Measurements from ENCODE around the gene SMIM11.
"Not testable (repeated sequence)": the region's sequence is repeated elsewhere in the genome, so short reads cannot be mapped to it uniquely, and the experiment has no call there.

SMIM11 gene

DNA sequence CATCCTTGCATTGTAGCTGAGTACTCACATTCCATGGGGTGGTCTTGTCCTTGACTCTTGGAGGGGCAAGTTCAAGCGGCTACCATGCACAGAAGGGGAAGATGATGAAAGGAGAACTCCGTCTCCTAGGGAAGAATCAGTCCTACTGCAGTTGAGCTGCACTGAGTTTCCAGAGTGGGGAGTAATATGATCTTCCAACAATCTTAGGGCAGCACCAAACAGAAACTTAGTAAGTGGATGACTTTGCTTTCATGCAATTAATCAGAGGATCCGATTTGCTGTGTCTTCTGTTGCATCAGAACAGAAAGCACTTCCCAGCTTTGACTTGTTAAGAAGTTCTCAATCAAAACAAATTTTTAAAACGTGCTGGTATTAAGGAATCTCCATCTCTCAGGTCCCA is 48.5 kb downstream of the SMIM11 start, which contains the start of gene SMIM34:
Gene SMIM34, minus strand, starts transcription at position 147 of the 400 bp plus-strand sequence. Its CDS starts 112 bp downstream, at position 35.
- not testable (repeated sequence) for DNase-seq (ENCODE audit: low spot score)

GRCh38 chr21:34427339-34427738 is 52.0 kb downstream of the SMIM11 start:
- not testable (repeated sequence) for DNase-seq (ENCODE audit: low spot score)

DNA sequence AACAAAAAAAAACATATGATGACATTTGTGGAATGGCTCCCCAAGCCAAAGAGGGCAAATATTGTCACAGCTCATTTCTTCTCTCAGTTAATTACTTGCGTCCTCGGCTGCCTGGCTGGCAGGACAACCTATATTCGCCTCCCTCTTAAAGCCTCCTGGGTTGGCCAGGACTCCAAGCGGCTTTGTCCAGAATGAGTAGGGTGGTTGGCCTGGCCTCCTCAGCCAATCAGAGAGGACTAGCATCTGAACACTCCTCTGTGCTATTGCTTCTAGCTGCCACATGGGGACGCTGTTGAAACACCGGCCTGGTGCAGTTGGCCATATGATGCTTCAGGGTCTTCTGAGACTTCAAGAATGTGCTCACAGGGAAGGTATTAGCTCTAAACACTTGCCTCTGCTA is 53.1 kb downstream of the SMIM11 start:
- not testable (repeated sequence) for DNase-seq (ENCODE audit: low spot score)

GRCh38 chr21:34429710-34430109 is 54.4 kb downstream of the SMIM11 start:
- not testable (repeated sequence) for DNase-seq (ENCODE audit: low spot score)
